ENCODE data around the gene GNG2. TPM values are rescaled to one million over a fixed set of nuclear protein-coding genes. Genes with fewer than 3 reads are reported as not detected.

Gene GNG2
- total RNA-seq, 1 experiment from 2014 or later = 7.0 TPM

DNA sequence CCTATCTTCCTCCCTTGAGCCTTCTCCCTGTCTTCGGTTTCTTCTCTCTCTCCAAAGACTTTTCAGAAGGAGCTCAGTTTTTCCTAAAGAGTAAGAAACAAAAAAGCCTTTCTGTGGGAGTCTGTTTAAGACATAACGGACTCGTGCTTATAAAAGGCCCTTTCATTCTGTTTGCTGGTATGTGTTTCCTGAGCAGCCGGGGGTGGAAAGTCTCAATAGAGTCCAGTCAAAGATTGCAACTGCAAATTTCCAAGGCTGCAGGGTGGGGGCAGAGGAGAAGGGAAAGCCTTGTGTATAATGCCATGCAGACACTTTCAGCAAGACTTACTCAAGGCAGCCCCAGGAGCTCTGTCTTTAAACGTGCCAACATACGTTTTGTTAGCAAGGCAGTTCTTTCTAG, 62.2 kb downstream of the GNG2 start:
- no peaks in the 10 kb centered on the region for H3K27me3 ChIP-seq (ENCODE audit: insufficient read depth, low read length)
- no peak overlapping the region for H2BK15ac ChIP-seq (ENCODE audit: low read depth, low read length)
- no peaks in the 10 kb centered on the region for H3K9me3 Mint-ChIP-seq
- no peak overlapping the region for H4K91ac ChIP-seq (ENCODE audit: insufficient read length, low read depth, low read length)
- no peak overlapping the region for H3K14ac ChIP-seq (ENCODE audit: insufficient read depth, low read length)
- no peaks in the 10 kb centered on the region for H3K27me3 Mint-ChIP-seq (ENCODE audit: low read depth)
- no peak overlapping the region for H3T11ph ChIP-seq (ENCODE audit: low read length)
- H4K20me1 ChIP-seq (ENCODE audit: control insufficient read depth, insufficient read depth, insufficient read length) = no peaks in the 10 kb centered on the region
- no peak overlapping the region for H2BK5ac ChIP-seq (ENCODE audit: insufficient read length, low read length)
- no peak overlapping the region for H4K5ac ChIP-seq (ENCODE audit: insufficient read length, low read depth, low read length)
- no peaks in the 10 kb centered on the region for H3K79me2 ChIP-seq (ENCODE audit: insufficient read depth, low read length)
- H3K18ac ChIP-seq (ENCODE audit: insufficient read length, low read depth, low read length) = no peak overlapping the region
- no peak overlapping the region for H3K23ac ChIP-seq (ENCODE audit: insufficient read length, low read depth, low read length)
- no peak overlapping the region for H2BK12ac ChIP-seq (ENCODE audit: insufficient read length, low read depth, low read length)
- no peak overlapping the region for H3K9ac ChIP-seq (ENCODE audit: extremely low read depth, insufficient read length, low read length)
- H2BK20ac ChIP-seq (ENCODE audit: low read depth, low read length, poor library complexity, severe bottlenecking) = no peak overlapping the region
- H3K27ac Mint-ChIP-seq = peak overlapping the region in 2 of 3 experiments; percentile 67 to 76; a peak in 2 of 7 replicates
- no CpG with 5 or more reads among the region's 6 CpGs for WGBS (ENCODE audit: extremely low coverage, insufficient read length, low lambda C conversion rate)
- no peak overlapping the region for H3K4me2 ChIP-seq (ENCODE audit: insufficient read depth, insufficient read length, low read length)
- no peaks in the 10 kb centered on the region for H3K79me1 ChIP-seq (ENCODE audit: insufficient read depth, low read depth, low read length, poor library complexity, severe bottlenecking)
- H3K36me3 Mint-ChIP-seq (ENCODE audit: insufficient read depth in 1 of 3, low read depth in 3 of 3) = no peaks in the 10 kb centered on the region; a peak in 1 of 7 replicates
- H2AK5ac ChIP-seq (ENCODE audit: insufficient read length, low read length) = no peak overlapping the region
- DNase-seq = no peak
- no peak overlapping the region for H3K4ac ChIP-seq (ENCODE audit: low read depth, low read length)
- no peak overlapping the region for H2BK120ac ChIP-seq (ENCODE audit: low read depth, low read length, poor library complexity, severe bottlenecking)
- no peak overlapping the region for H3K4me3 Mint-ChIP-seq
- H3K9me3 ChIP-seq (ENCODE audit: control insufficient read depth, low read depth, low read length) = no peaks in the 10 kb centered on the region
- H3K4me1 Mint-ChIP-seq = peaks cover 8 to 10% of the 10 kb centered on the region in 2 experiments
- no peaks in the 10 kb centered on the region for H3K23me2 ChIP-seq (ENCODE audit: insufficient read length, low read depth, low read length, poor library complexity, severe bottlenecking)
- no peak overlapping the region for H4K8ac ChIP-seq (replicated peaks; ENCODE audit: insufficient read length, low read depth, low read length)
- H3K27ac ChIP-seq (ENCODE audit: insufficient read length, low read depth, low read length) = no peak overlapping the region
- TF ChIP-seq, protein P1, sequence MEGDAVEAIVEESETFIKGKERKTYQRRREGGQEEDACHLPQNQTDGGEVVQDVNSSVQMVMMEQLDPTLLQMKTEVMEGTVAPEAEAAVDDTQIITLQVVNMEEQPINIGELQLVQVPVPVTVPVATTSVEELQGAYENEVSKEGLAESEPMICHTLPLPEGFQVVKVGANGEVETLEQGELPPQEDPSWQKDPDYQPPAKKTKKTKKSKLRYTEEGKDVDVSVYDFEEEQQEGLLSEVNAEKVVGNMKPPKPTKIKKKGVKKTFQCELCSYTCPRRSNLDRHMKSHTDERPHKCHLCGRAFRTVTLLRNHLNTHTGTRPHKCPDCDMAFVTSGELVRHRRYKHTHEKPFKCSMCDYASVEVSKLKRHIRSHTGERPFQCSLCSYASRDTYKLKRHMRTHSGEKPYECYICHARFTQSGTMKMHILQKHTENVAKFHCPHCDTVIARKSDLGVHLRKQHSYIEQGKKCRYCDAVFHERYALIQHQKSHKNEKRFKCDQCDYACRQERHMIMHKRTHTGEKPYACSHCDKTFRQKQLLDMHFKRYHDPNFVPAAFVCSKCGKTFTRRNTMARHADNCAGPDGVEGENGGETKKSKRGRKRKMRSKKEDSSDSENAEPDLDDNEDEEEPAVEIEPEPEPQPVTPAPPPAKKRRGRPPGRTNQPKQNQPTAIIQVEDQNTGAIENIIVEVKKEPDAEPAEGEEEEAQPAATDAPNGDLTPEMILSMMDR (conservative IDR thresholded peaks at IDR 0.05) = no peak
- no peak overlapping the region for H2AFZ ChIP-seq (ENCODE audit: low read length)
- H3K4me1 ChIP-seq (ENCODE audit: insufficient read depth, low read length) = no peaks in the 10 kb centered on the region; the same call in 1 of the 2 replicates
- H3K56ac ChIP-seq (ENCODE audit: insufficient read length, low read depth, low read length) = no peak overlapping the region
